Common myeloid progenitor, CD34-positive (primary cell): ENCODE results near the gene B3GNT3.
A peak's percentile ranks its signal among the peaks of the same experiment; 100 is the strongest.

Source experiments
- CTCF ChIA-PET: fragments of 350-600 bp; sonication (Branson Sonifier 250); formaldehyde crosslinking; loops from one replicate; lab custom pipeline; 2021; ENCODE audit warnings: antibody characterized with exemption; lab: Charles Lee
- POLR2A ChIA-PET: fragments of 350-600 bp; sonication (Branson Sonifier 250); formaldehyde crosslinking; loops from one replicate; lab custom pipeline; 2021; ENCODE audit warnings: antibody characterized with exemption; lab: Charles Lee
- DNase-seq, 3 donors: peaks; one replicate each; pipeline versions ENCODE4 v3.0.0 to v3.0.0-alpha.2; 2013
- H3K27ac ChIP-seq, 2 experiments: 1 replicate in 1 of 2; 2 replicates in 1 of 2; pipeline ENCODE4 v1.7.0; 2013; ENCODE audit warnings: inconsistent platforms in 2 of 2, low read length in 2 of 2, mild to moderate bottlenecking in 2 of 2, low read depth in 1 of 2, moderate library complexity in 1 of 2; ENCODE audit not compliant: severe bottlenecking in 2 of 2, insufficient read depth in 1 of 2, poor library complexity in 1 of 2
- H3K27me3 ChIP-seq, 5 experiments: replicated peaks in 2 of 5; 1 replicate in 3 of 5; 2 replicates in 2 of 5; pipeline versions ENCODE4 v1.6.1 to v1.7.0; 2013; ENCODE audit warnings: low read length in 4 of 5, mild to moderate bottlenecking in 2 of 5, moderate library complexity in 2 of 5, inconsistent platforms in 1 of 5; ENCODE audit not compliant: insufficient read depth in 5 of 5, control insufficient read depth in 4 of 5
- H3K36me3 ChIP-seq, 4 experiments: 1 replicate in 2 of 4; 2 replicates in 2 of 4; pipeline versions ENCODE4 v1.6.1 to v1.7.0; 2013; ENCODE audit warnings: low read length in 3 of 4, control low read depth in 1 of 4, mild to moderate bottlenecking in 1 of 4; ENCODE audit not compliant: control insufficient read depth in 4 of 4, insufficient read depth in 4 of 4
- H3K4me1 ChIP-seq, 4 experiments: 1 replicate in 3 of 4; 2 replicates in 1 of 4; pipeline versions ENCODE4 v1.6.1 to v1.7.1; 2013; ENCODE audit warnings: low read length in 3 of 4, mild to moderate bottlenecking in 3 of 4, control low read depth in 1 of 4, inconsistent platforms in 1 of 4, moderate library complexity in 1 of 4; ENCODE audit not compliant: control insufficient read depth in 4 of 4, insufficient read depth in 4 of 4; ENCODE audit errors: control extremely low read depth in 1 of 4
- H3K4me3 ChIP-seq, 7 experiments: 1 replicate in 4 of 7; 2 replicates in 3 of 7; pipeline versions ENCODE4 v1.5.1 to v1.7.0; 2013; ENCODE audit warnings: mild to moderate bottlenecking in 7 of 7, low read length in 6 of 7, moderate library complexity in 6 of 7, inconsistent platforms in 2 of 7, low read depth in 2 of 7, control low read depth in 1 of 7; ENCODE audit not compliant: insufficient read depth in 4 of 7, control insufficient read depth in 1 of 7; ENCODE audit errors: extremely low read depth in 1 of 7
- H3K9me3 ChIP-seq, 5 experiments: 1 replicate in 4 of 5; 2 replicates in 1 of 5; pipeline versions ENCODE4 v1.6.1 to v1.7.1; 2013; ENCODE audit warnings: low read length in 4 of 5, mild to moderate bottlenecking in 2 of 5, inconsistent platforms in 1 of 5, low read depth in 1 of 5, moderate library complexity in 1 of 5; ENCODE audit not compliant: control insufficient read depth in 4 of 5, insufficient read depth in 2 of 5; ENCODE audit errors: control extremely low read depth in 1 of 5
- WGBS: methylation state at CpG from one replicate; pipeline ENCODE4 v1.1.5; 2013; ENCODE audit not compliant: insufficient coverage; 5-methylcytosine and 5-hydroxymethylcytosine counted together

B3GNT3 gene

GRCh38 chr19:17847538-17848366 lies 52.8 kb downstream of the B3GNT3 start, which contains the start of gene JAK3:
Gene JAK3 (minus strand): TSS chr19:17847982. CDS start chr19:17844417, 3,565 bp downstream.
- DNase-seq: peak; percentile 85 to 92 (median 91)
- Histone ChIP-seq H3K36me3 (peaks cover 3 to 23% (median 11%) of the 10 kb centered on the region in 4 experiments), H3K9me3 (no peaks in the 10 kb centered on the region), H3K27ac (peak within 1 kb of the TSS; percentile 75 to 94), H3K4me3 (peak within 1 kb of the TSS; percentile 40 to 76 (median 69)), H3K4me1 (peaks cover 5 to 69% (median 63%) of the 10 kb centered on the region in 4 experiments), H3K27me3 (no peaks in the 10 kb centered on the region)
- ChIA-PET CTCF (interaction anchor here (0.9 to 2.3 kb wide), 9 partner anchors 8 to 70 kb away, joined by 3 to 6 read pairs (median 4); partner anchors contain the start of gene RPL18A), POLR2A (interaction anchor here (0.5 to 1.8 kb wide), 10 partner anchors 10 to 98 kb away, joined by 3 to 14 read pairs (median 4); partner anchors contain the start of genes CCDC124 and RPL18A)
- under 1% methylated on average over 24 of the region's 40 CpGs for WGBS

GRCh38 chr19:17848595-17849292 lies 53.8 kb downstream of the B3GNT3 start:
- H3K27ac ChIP-seq: peak overlapping the region; percentile 75 to 94
- 55% methylated on average over 11 of the region's 14 CpGs for WGBS
- peak in 2 of 3 donors; percentile 85 to 88 for DNase-seq
- H3K4me3 ChIP-seq: peak overlapping the region in 1 of 7 experiments; percentile 17
- no peaks in the 10 kb centered on the region for H3K9me3 ChIP-seq
- CTCF ChIA-PET: interaction anchor here (0.6 to 2.3 kb wide), 10 partner anchors 11 to 196 kb away, joined by 3 to 6 read pairs (median 4); partner anchors contain the start of gene RPL18A
- H3K4me1 ChIP-seq: peaks cover 5 to 66% (median 59%) of the 10 kb centered on the region in 4 experiments
- H3K27me3 ChIP-seq: no peaks in the 10 kb centered on the region
- H3K36me3 ChIP-seq: peaks cover 0 to 13% (median 3%) of the 10 kb centered on the region in 4 experiments
- POLR2A ChIA-PET: interaction anchor here (0.7 to 1.5 kb wide), 5 partner anchors 11 to 123 kb away, joined by 3 to 5 read pairs (median 5); no protein-coding TSS in a partner anchor

- CTCF ChIA-PET: interaction anchor here (0.6 to 4.9 kb wide), 15 partner anchors 20 to 281 kb away, joined by 3 to 36 read pairs (median 6); partner anchors contain the start of genes B3GNT3 and CCDC124
- no peak for DNase-seq
- Histone ChIP-seq H3K4me3 (no peak overlapping the region), H3K27me3 (no peaks in the 10 kb centered on the region), H3K9me3 (no peaks in the 10 kb centered on the region), H3K27ac (no peak overlapping the region), H3K4me1 (peaks cover 5 to 28% (median 22%) of the 10 kb centered on the region in 4 experiments), H3K36me3 (no peaks in the 10 kb centered on the region)
- WGBS: 94% methylated on average over 2 of the region's 6 CpGs
- POLR2A ChIA-PET: interaction anchor here (0.6 kb wide), 1 partner anchor 1712 kb away, joined by 3 read pairs; no protein-coding TSS in a partner anchor
Measured at GRCh38 chr19:17854061-17854460, 59.1 kb downstream of the B3GNT3 start.

GRCh38 chr19:17855280-17856152 lies 60.6 kb downstream of the B3GNT3 start:
- Histone ChIP-seq H3K9me3 (no peaks in the 10 kb centered on the region), H3K36me3 (peaks cover 0 to 3% (median 0%) of the 10 kb centered on the region in 4 experiments), H3K4me3 (no peak overlapping the region), H3K27me3 (no peaks in the 10 kb centered on the region), H3K4me1 (peaks cover 5 to 21% (median 14%) of the 10 kb centered on the region in 4 experiments), H3K27ac (no peak overlapping the region)
- peak; percentile 61 to 82 (median 75) for DNase-seq
- ChIA-PET POLR2A (interaction anchor here (1.0 to 1.3 kb wide), 2 partner anchors 64 to 135 kb away, joined by 3 to 4 read pairs; no protein-coding TSS in a partner anchor), CTCF (interaction anchor here (0.6 to 4.9 kb wide), 27 partner anchors 8 to 756 kb away, joined by 3 to 36 read pairs (median 5); partner anchors contain the start of genes B3GNT3, CCDC124 and JAK3)
- WGBS: 8% methylated on average over 21 of the region's 29 CpGs

- Histone ChIP-seq H3K4me1 (peaks cover 9 to 30% (median 24%) of the 10 kb centered on the region in 4 experiments), H3K9me3 (no peaks in the 10 kb centered on the region), H3K36me3 (peaks cover 8 to 45% (median 32%) of the 10 kb centered on the region in 4 experiments), H3K4me3 (peak within 1 kb of the TSS; percentile 90 to 100 (median 97)), H3K27ac (peak within 1 kb of the TSS; percentile 77 to 93), H3K27me3 (no peaks in the 10 kb centered on the region)
- peak; percentile 100 for DNase-seq
- POLR2A ChIA-PET: interaction anchor here (1.0 to 1.8 kb wide), 10 partner anchors 10 to 73 kb away, joined by 3 to 21 read pairs (median 5); partner anchors contain the start of genes CCDC124, JAK3 and SLC5A5
- 0% methylated on average over 79 of the region's 80 CpGs for WGBS
- CTCF ChIA-PET: interaction anchor here (0.6 to 4.4 kb wide), 35 partner anchors 9 to 455 kb away, joined by 3 to 63 read pairs (median 4); partner anchors contain the start of genes B3GNT3, BST2, CCDC124 and JAK3
Measured at GRCh38 chr19:17859533-17860330, 64.8 kb downstream of the B3GNT3 start, which contains the start of gene RPL18A. Gene RPL18A (plus strand): TSS chr19:17859910. CDS start chr19:17859957, 47 bp downstream.
